ENCODE data around the gene RIMKLA.

GRCh38 chr1:42453386-42453785, 72.8 kb downstream of the RIMKLA start:
- TF ChIP-seq CTCF (IDR thresholded peaks at IDR 0.05) (no peak), EP300 (IDR thresholded peaks at IDR 0.05) (no peak)
